NCI-H345 treated with DMSO at 0.1 percent for 48 hours (cell line): ENCODE data around the gene GNG5.
"Not testable (repeated sequence)": the region's sequence is repeated elsewhere in the genome, so short reads cannot be mapped to it uniquely, and the experiment has no call there.

Source experiments
- DNase-seq: peaks from one replicate; lab custom pipeline; 2025; ENCODE audit not compliant: unreplicated experiment; lab: John Stamatoyannopoulos, UW

The GNG5 gene

DNA sequence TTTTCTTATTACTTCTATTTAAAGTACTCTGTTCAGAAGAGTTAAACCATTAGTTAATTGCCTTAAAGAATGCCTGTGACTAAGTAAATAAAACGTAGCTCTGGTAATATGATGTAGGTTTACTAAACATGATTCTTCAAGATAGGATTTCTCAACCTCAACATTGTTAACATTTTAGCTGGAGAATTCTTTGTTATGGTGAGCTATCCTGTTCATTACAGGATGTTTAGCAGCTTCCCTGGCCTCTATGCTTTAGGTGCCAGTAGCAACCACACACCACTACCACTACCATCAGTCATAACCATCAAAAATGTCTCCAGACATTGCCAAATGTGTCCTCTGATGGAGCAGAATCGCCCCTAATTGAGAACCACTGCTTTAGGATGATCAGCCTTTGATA lies 16.6 kb downstream of the GNG5 start:
- no peak for DNase-seq

GRCh38 chr1:84488107-84488506 lies 18.3 kb downstream of the GNG5 start:
- DNase-seq = no peak

DNA sequence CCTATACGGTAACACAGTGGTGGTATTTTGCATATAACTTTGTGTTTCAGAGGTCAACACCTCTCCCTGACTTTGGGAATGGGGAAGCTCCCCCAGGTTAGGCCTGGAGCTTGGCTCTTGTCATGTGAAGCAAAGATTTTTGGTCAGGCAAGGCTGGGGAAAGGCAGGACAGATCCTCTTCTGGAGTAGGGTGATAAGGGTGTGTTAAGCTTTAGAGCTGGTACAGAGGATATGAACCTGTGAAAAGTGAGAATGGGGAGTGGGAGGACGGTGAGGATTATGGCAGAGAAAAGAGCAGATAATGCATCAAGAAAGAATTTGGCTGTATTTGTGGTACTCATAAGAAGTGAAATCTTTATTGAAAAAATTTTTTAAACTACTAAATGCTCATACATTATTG lies 25.1 kb downstream of the GNG5 start:
- DNase-seq = no peak

DNA sequence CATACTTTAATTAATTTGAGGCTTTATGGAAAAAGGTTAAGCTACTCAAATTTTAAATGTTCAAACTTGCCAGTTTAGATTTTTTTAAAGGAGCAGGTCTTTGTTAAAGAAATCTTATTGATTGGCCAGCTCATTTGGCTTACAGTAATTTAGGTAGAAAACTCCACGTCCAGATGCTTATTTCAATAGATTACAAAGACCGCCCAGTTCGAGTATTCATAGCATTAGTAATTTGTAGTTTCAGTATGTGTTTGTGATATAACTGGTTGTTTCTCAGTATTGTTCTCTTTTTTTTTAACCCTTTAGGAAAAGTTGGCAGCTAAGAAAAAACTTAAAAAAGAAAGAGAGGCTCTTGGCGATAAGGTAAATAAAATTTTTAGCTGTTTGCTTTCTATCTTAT lies 25.7 kb downstream of the GNG5 start:
- no peak for DNase-seq

DNA sequence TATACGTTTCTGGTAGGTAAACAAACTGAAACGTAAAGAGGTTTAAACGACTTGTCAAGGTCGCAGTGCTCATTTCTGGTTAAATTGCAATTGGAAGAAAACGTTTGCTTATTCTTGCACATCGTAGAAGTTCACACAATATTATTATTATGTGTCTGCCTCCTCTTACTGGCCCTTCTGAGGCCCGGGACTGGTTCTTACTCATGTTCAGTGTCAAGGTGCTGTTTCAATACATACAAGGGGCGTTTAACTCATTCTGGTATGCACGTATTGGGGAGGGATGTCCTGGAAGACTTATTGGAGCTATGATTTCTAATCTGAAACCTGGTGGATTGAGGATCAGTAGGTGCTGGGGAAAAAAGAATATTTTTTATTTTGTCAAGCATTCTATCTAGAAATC lies 26.4 kb downstream of the GNG5 start:
- no peak for DNase-seq

DNA sequence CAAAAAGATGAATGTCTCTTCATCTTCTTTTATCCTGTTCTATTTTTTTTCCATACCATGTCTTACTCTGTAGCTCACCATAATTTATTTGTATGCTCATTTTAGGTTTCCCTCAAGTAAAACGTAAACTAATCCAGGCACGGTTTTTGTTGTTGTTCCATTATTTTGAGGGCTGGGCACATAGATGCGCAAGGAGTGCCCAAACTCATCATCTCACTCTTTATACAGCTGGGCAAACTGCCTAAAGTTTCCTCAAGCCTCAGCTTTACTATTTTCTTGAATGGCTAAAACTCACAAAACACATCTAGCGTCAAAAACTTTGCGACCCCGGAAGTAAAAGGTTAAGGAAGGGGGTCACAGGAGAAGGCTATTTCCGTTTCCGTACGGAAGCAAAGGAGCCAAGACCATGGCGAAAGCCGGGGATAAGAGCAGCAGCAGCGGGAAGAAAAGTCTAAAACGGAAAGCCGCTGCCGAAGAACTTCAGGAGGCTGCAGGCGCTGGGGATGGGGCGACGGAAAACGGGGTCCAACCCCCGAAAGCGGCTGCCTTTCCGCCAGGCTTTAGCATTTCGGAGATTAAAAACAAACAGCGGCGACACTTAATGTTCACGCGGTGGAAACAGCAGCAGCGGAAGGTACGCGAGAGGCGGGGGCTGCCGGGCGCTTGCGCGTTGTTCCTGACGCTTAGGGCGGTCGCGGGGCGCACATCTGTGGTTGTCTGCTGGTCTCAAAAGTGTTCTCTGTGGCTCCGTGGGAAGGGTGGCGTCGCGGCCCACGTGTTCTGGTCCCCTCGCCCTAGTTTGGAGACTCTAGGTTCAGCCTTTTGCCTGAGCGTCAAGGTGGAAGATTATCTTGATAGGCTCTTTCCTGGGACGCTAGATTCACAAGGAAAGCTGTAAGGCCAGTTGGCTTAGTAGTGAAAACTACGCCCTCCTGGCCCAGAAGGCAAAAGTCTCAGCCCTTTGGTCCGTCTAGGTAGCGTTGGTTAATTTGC lies 27.2 kb downstream of the GNG5 start, which contains the start of gene RPF1:
TSS of gene RPF1 (plus strand) at position 391 of the 993 bp plus-strand sequence. CDS start at position 407, 16 bp downstream.
- peak; percentile 72 for DNase-seq

- DNase-seq = no peak
Observed at GRCh38 chr1:84476225-84476624, 30.2 kb downstream of the GNG5 start.

DNA sequence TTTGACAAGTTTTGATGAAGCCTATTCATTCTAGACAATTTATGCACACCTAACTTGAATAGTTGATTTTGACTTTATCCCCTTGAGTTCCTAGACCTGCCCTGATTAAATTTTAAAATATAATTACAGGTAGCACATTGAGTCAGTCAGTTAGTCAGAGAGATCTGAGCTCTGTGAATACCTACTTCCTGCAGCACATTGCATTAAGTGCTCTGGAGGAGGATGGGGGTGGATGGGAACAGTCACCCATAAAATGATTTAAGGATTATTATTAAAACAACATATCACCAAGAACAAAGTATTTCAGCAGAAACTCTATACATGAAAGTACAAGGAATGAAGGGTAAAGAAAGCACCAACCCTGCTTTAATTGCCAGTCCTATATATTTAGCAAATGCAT lies 39.1 kb downstream of the GNG5 start:
- no peak for DNase-seq

DNA sequence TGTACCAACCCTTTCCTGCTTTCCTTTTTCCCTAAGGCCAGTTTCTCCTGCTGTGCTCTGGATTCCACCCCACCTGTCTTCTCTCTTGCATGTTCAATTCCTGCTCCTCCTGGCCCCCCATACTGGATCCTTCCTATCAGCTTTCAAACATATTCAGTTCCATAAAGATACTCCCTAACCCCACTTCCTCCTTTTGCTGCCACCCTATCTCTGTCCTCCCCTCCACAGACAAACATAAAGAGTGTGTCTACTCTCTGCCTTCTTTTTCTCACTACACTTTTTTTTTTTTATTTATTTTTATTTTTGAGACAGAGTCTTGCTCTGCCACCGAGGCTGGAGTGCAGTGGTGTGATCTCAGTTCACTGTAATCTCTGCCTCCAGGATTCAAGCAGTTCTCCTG lies 44.3 kb downstream of the GNG5 start:
- DNase-seq = no peak

- no peak for DNase-seq
Observed at GRCh38 chr1:84452436-84452835, 53.9 kb downstream of the GNG5 start.

GRCh38 chr1:84450910-84451309 lies 55.5 kb downstream of the GNG5 start:
- DNase-seq = no peak

- not testable (repeated sequence) for DNase-seq
Observed at GRCh38 chr1:84448704-84449103, 57.7 kb downstream of the GNG5 start.
